GM21447 (cell line): ENCODE data around the gene TOMM40L.

ENCODE experiments used
- ATAC-seq: cut with Tn5 transposase; IDR thresholded peaks from one replicate; pipeline ENCODE4 v1.9.1; 2021; ENCODE audit not compliant: unreplicated experiment

Gene TOMM40L

DNA sequence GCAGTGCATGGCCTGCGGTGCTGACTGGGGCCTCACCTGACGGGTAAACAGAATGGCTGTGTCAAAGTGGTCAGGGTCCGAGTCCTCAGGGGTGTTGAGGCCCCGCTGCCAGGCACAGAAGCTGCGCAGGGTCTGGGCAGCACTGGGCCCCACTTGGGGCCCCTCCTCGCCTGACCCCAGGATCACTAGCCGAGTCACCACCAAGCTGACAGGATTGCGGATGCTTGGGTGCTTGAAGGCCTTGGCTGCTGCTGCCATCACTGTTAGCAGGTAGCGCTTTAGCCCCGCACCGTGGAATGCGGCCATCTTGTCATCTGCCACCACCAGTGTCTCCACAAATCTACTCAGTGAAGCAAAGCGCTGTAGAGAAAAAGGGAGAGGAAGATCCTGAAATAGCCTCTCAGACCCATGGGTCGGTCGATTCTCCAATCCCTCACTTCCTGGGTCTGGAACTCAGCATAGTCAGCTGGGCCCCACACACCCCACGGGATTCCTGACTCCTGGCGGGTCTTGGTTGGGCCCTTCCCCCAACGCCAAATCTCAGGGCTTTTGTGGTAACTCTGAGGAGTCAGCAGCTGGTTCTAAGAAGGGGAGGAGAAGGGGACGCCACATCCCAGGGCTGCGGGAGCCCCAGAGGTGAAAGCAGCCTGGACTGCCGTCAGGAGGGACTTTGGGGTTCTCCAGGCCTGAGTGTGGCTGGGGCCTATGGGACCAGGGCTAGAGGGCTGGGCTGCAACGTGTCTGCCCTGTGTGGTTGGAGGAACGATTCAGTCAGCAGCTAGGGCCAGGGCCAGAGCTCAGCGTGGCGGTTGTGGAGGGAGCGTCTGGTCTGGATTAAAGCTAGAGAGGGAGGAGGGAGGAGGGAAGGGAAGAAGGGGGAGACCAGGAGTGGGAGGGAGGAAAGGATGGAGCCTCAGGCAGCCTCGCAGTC, 29.1 kb upstream of the TOMM40L start:
- ATAC-seq = no peak

DNA sequence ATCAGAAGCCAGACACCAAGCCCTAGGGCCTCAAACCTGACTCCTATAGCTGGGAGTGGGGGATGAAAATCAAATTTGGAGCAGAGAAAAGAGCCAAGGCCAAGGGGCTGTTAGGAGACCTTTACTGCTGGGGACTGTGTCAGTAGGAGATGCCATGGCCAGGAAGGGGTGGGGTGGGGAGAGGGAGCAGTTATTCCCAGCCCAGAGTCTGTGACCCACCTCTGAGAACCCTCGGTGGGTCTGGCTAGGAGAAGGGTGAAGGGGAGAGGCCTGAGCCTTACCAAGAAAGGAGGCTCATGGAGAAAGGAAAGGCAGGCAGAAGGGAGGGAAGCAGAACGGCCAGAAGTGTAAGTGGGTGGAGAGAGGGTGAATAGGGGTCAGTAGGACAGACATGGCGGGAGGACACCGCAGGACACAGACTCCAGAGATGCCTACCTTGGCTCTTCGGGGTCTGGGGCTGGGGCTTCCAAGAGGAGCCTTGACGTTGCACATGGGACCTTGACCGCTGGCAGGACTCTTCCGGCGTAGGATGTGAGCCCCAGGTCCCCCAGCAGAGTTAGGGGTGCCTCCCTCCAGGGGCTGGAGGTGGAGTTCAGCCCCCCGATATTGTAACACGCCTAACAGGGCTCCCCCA, 28.2 kb upstream of the TOMM40L start:
- no peak for ATAC-seq

DNA sequence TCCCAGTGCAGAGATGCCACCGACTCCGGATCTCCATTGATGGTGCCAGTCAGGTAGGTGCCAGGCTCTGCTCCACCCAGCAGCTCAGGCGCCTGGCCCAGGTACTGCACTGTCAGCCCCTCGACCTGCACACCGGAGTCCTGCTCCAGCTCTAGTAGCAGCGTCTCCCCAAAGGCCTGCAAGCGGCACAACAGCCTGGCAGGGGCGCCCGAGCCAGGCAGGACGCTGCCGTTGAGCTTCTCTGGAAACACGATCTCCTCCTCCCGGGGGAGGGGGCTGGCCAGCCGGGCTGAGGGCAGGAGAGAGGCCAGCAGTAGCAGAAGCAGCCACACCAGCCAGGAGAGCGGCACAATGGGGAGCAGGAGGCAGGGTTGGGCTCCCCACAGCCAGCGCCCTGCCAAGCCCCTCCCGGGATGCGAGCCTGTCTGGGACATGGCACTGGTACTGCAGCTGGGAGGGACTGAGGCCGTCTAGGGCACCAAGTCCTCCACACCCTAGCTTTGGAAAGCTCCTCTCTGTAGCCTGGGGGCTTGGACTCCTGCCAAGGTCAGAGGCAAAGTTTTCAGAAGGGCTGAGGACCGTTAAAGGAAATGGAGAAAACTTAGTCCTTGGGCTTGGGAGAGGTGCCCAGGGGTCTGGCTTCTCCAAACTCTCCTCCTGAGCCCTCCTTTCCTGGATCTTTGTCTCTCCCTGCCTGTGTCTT, 27.5 kb upstream of the TOMM40L start:
- no peak for ATAC-seq

DNA sequence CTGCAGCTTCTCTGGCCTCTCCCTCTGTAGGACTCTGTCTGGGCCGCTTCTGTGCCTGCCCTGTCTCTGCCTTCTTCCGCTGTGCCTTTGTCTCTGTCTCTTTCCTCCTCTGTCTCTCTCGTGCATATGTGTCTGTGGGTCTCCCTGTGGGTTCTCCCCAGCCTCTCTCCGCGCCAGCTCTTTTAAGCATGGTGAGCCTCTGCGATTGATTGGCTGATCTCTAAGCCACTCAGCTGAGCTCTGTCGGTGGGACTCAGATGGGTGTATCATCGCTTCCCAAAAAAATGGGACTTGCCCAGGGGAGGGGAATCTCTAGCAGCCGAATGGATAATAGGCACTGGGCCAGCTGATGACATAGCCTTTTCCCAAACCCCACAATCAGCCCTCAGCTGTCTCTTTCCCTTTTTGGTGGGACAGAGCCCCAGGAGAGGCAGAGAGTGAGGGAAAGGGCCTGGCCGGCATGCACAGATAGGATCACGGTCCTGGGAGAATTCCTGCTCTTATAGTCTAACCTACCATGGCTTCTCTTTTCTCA, 26.9 kb upstream of the TOMM40L start, which contains the start of gene ADAMTS4:
Gene ADAMTS4, minus strand, starts transcription at position 158 of the 535 bp plus-strand sequence. CDS start 427 bp downstream, outside the sequence.
- no peak for ATAC-seq

DNA sequence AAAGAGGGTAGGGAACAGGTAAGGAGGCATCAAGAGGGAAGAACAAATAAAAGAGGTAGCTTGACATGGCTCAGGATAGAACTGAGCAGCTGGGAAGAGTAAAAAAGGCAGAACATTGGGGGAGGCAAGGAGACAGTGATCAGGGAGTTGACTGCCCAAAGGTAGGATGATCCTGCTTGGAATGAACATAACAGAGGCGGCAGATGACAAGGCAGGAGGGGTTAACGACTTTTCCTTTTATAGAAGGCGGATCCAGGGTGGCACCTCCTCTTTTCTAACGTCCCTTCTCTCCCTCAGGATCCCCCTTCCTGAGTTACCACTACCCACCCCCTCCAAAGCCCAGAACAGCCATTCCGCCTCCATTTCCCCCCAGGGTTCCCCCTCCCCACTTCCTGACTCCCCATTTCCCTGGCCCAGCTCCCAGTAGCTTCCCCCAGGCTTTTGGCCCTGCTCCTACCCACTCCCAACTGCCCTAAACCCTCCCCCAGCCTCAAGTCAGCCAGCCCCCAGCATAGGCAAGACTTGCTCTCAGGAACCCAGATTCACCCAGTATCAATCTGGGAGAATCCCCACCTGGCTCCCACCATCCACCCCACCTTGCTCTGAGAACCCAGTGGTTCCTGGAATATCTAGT, 26.2 kb upstream of the TOMM40L start:
- ATAC-seq = no peak

DNA sequence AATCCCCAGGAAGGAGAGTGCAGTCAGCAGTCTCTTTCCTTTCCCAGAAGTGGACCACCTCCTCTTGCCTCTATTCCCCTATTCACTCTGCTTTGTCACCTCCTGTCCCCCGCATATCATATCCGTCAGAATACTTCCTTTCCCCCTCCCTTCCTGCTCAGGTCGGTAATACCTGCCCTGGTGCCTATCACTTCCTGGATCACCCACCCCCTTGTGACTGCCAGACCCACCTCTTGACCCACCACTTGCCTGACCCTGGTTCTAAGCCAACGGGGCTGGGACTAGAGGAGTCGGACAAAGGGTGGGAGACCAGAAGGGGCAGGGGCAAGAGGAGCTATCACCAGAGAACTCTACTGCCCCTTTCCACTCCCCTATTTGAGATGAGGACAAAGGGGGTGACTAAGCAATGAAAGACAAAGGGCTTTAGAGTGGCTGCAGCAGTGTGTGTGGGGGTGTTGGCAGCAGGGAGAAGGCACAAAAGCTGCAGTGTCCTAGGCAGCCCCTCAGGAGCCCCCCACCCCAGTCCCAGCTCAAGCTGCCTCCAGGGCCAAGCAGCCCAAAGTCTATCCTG, 25.4 kb upstream of the TOMM40L start:
- no peak for ATAC-seq

DNA sequence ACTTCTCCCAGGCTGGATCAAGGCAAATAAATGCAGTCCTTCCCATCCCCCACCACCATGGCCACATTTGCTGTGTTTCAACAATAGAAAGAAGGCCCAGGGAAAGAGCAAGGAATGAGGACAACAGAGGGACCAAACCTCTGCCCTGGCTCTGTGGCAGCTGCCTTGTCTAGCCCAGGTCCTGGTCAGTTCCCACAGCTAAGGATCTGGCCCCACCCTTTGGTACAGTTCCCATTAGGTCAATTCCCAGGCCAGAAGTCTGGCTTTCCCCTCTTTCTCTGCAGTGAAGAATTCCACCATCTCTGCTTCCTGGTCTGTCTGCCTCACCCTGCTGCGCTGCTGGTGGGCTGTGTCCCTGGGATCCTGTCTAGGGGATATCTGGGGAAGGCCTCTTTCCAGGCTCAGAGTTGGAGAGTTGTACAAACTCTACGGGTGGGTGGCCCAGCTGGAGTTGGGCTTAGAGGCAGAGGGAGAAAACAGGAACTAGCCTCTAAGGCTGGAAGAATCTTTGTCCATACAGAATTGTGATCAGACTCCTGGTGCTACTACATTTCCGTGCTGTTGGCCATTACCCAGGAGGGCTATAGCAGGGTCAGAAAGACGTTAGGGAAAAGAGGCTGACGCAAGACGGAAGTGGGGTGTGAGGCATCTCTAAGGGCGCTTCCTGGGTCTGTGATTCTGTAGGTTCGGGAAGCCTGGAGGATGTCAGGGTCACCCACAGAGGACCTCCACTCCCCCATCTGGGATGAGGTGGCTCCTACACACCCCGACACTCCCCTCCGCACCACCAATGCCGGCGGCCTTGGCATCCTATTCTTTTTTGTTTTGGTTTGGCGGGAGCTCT, 24.6 kb upstream of the TOMM40L start:
- ATAC-seq = no peak

DNA sequence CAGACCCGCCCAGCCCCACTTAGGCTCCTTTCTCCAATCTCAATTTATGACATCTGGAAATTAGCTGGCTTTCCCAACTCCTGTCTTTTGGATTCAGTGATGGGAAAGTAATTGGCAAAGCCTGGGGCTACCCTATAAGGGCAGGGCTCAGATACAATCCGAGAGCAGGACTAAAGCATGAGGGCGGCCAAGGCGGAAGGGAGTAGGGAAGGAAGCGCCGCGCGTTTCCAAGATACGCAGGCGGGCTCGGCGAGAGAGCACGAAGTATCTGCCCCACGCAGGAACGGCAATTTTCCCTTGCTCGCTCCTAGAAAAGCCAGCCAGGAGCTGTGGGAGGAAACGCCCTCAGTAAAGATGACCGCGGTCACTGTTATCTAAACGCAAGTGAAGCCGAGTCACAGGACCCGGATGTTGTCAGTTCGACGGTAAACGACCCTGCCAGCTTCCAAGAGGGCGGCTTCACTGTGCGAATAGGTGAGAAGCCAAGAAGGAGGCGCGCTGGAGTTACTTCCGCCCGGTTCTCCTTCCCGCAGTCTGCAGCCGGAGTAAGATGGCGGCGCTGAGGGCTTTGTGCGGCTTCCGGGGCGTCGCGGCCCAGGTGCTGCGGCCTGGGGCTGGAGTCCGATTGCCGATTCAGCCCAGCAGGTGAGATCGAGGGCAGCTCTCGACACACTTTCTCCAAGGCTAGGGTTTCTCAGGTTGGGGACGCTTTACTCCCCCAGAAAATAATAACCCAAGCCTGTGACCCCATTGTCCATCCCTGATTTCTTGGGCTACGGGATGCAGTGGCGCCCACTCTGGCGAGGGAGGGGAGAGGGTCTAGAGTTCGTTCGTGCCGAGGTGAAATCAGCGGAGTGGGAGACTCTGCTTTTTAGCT, 23.8 kb upstream of the TOMM40L start, which contains the start of gene NDUFS2:
Gene NDUFS2, plus strand, starts transcription at position 532 of the 877 bp plus-strand sequence. Its CDS starts 19 bp downstream, at position 551.
- ATAC-seq = peak; percentile 97

DNA sequence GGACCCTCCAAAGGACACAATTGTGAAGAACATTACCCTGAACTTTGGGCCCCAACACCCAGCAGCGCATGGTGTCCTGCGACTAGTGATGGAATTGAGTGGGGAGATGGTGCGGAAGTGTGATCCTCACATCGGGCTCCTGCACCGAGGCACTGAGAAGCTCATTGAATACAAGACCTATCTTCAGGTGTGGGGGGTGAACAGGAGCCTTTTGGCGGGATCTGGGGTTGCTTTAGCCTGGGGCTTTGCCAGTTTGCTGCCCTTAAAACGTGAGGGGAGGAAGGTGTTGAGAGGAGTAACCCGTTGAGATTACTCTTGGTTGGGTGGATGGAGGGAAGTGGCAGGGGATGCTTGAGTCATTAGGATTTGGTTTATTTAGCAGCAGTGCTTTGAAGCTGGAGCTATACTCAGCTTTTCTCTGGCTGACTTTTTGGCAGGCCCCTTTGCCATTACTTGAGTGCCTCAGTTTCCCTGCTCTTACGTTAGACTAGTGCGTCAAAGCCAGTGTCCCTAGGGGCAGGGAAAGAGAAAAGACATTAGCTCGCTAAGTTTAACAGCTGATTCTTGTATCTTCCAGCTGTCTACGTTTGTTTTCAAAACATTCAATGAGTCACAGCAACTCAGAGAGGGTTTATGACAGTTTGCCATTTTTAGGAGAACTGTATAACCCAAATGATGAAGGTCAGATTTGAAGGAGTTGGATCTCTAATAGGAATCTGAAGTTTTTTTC, 19.3 kb upstream of the TOMM40L start:
- no peak for ATAC-seq

DNA sequence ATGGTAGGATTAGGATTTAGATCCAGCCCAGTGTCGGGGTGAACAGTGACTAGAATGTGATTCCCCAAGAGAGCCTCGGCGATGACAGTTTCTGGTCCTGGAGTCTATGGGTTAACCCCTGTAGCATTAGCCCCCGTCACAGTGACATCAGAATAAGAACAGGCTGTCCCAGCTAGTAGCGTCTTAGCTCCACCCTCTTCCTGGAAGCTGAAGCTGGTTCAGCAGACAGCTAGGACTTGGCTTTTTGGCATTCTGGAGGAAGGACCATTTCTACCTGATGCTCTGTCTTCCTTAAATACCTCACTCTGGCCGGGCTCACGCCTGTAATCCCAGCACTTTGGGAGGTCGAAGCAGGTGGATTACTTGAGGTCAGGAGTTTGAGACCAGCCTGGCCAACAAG, 18.7 kb upstream of the TOMM40L start:
- ATAC-seq = no peak

DNA sequence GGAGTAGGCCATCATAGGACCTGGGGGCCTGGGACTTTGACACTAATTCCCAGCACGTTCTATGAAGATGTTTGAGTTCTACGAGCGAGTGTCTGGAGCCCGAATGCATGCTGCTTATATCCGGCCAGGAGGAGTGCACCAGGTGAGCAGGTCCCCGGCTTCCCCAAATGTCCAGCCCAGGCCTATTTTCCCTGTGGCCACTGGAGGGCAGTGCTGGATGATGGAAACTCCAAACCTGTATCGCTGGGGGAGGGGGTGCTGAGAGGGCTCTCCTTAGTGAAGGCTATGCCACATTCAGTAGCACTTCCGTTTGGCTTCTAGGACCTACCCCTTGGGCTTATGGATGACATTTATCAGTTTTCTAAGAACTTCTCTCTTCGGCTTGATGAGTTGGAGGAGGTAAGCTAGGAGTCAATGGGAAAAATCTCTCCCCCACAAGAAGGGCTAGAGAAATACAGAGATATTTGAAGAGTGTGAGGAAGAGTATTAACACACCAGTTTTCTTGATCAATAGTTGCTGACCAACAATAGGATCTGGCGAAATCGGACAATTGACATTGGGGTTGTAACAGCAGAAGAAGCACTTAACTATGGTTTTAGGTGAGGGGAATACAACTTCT, 16.0 kb upstream of the TOMM40L start:
- ATAC-seq = peak; percentile 87

DNA sequence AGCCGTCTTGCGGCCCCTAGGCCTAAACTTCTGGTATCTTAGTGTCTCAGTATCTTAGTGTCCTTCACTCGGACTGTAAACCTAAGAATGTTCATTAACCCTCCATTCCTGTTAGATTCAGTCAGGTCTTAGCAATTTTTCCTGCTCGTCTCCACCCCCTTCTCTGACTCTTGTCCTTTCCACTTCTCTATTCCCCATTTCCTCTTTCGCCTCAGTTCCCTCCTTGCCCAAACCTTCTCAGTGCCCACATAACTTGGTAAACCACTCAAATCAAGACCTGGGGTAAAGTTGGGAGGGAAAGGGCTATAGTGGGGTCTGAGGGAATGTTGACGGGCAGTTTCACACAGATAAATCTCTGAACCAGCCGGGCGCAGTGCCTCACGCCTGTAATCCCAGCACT, 11.5 kb upstream of the TOMM40L start:
- no peak for ATAC-seq

DNA sequence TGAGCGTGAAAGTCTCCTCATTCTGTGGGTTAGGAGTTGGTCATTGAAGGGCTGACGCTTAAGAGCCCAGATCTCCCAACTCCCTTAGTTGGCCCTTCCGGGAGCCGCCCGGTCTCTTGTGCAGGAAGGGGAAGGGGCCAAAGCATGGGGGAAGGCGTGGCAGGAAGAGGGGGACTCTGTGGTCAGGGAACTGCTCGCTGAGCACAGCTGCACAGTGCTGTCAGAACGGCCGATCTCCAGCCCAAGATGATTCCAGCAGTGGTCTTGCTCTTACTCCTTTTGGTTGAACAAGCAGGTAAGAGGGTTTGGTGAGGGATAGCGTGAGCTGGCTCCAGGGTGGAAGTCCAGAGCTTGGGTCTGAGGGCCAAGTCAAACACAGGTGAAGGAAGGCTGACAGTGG, 10.8 kb upstream of the TOMM40L start, which contains the start of gene FCER1G:
Gene FCER1G, plus strand, starts transcription at position 220 of the 400 bp plus-strand sequence. Its CDS starts 27 bp downstream, at position 247.
- ATAC-seq = no peak

DNA sequence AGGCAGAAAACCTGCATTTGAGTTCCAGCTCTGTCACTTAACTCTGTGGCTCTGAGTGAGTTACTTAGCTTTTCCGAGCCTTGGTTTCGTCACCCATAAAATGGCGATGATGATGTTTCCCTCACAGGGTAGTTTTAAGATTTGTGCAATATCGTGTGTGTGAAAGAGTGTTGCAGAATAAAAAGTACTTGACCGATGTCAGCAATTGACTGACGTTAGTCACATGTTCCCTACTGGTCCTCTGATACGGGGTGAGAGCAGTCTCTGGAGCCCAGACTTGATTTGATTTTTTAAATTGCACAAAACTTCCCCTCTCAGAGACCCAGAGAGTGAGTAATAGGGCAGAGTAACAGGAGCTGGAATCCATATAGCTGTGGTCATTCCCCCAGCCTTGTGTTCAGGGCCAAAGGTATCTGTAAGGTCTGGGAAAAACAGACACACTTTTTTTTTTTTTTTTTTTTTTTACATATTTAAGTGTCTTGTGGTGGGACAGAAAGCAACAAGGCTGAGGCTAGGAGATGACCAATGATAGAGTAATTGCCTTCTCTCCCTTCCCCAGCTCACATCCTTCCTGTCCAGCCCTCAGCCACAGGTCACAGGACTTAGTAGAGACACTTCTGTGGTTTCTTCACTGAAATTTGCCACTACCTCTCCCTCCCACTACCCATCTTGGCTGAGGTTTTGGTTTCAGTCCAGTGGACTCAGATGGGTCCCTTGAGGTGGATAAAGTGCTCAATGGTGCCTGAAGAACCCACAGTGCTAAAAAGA, 8.7 kb upstream of the TOMM40L start:
- ATAC-seq = peak; percentile 94

DNA sequence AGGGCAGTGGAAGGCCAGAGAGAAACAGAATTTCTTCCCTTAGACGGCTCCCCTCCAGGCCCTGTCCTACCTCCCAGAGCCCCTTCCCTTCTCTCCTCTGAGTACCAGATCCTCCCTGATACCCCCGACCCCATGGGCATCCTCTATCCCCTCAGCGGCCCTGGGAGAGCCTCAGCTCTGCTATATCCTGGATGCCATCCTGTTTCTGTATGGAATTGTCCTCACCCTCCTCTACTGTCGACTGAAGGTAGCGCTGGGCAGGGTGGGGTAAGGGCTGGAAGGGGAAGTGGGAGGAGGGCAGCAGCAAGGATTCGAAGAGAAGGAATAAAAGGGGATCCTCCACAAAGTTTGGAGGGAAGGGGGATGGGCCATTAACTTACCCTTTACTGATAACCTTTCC, 8.0 kb upstream of the TOMM40L start:
- no peak for ATAC-seq

DNA sequence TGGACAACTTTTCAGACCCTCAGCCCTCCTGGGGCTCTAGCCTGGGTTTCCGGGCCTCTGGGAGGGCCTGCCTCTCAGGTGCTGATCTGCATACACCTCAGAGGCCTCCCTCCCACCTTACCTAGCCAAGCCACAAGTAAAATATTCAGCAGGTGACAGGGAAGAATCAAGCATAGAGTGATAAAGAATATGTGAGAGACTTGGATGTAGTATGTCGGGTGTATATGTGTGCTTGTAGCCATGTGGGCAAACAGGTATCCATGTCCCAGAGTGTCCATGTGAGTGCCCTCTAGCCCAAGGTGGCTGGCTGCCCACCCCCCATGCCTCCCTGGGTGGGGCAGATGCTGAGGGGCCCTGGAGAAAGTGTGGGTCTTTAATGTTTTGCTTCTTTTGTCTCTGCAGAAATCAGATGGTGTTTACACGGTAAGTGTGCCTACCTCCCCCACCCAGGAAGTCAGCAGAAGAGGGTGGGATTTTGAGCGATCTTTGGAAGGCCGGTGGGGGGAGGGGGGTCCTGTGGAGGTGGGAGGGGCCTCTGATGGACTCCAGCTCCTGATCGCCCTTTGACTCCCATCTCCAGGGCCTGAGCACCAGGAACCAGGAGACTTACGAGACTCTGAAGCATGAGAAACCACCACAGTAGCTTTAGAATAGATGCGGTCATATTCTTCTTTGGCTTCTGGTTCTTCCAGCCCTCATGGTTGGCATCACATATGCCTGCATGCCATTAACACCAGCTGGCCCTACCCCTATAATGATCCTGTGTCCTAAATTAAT, 7.4 kb upstream of the TOMM40L start:
- ATAC-seq = no peak
